Spleen (tissue), 11 donors: Measurements from ENCODE around the gene AJAP1. TPM values are rescaled to one million over a fixed set of nuclear protein-coding genes. Genes with fewer than 3 reads are reported as not detected.

Experiments used
- DNase-seq: peaks from one replicate; pipeline ENCODE4 v3.0.0-alpha.2; 2020
- H3K27ac ChIP-seq, 8 donors: fragments of 200-600 bp; sonication (generic) in 7 of 8; 1 replicate in 4 of 8; 2 replicates in 4 of 8; pipeline versions ENCODE4 v1.5.0 to v1.8.0; 2016 to 2021; ENCODE audit warnings: inconsistent platforms in 4 of 8, mild to moderate bottlenecking in 4 of 8, moderate library complexity in 1 of 8
- H3K27me3 ChIP-seq, 7 donors: fragments of 200-600 bp; sonication (generic) in 6 of 7; replicated peaks in 1 of 7; 1 replicate in 4 of 7; 2 replicates in 3 of 7; pipeline versions ENCODE4 v1.5.0 to v1.8.0; 2016 to 2021; ENCODE audit warnings: inconsistent platforms in 3 of 7, mild to moderate bottlenecking in 1 of 7
- H3K36me3 ChIP-seq, 6 donors: fragments of 200-600 bp; sonication (generic) in 5 of 6; 1 replicate in 4 of 6; 2 replicates in 2 of 6; pipeline versions ENCODE4 v1.5.0 to v1.8.0; 2016 to 2021; ENCODE audit warnings: inconsistent platforms in 2 of 6
- H3K4me1 ChIP-seq, 6 donors: fragments of 200-600 bp; sonication (generic) in 5 of 6; 1 replicate in 3 of 6; 2 replicates in 3 of 6; pipeline versions ENCODE4 v1.5.0 to v1.8.0; 2016 to 2021; ENCODE audit warnings: inconsistent platforms in 3 of 6
- H3K4me3 ChIP-seq, 8 donors: fragments of 200-600 bp; sonication (generic) in 7 of 8; 1 replicate in 4 of 8; 2 replicates in 4 of 8; pipeline versions ENCODE4 v1.5.0 to v1.8.0; 2016 to 2021; ENCODE audit warnings: inconsistent platforms in 4 of 8, mild to moderate bottlenecking in 4 of 8, moderate library complexity in 2 of 8
- H3K9me3 ChIP-seq, 8 donors: fragments of 200-600 bp; sonication (generic) in 7 of 8; 1 replicate in 4 of 8; 2 replicates in 4 of 8; pipeline versions ENCODE4 v1.5.0 to v1.8.0; 2016 to 2021; ENCODE audit warnings: inconsistent platforms in 4 of 8
- CTCF ChIP-seq, 11 experiments: fragments of 200-600 bp in 7 of 11; fragments of 450-650 bp in 4 of 11; sonication (generic) in 4 of 11; IDR thresholded peaks in 8 of 11; conservative IDR thresholded peaks in 3 of 11; 1 replicate in 7 of 11; 2 replicates in 4 of 11; pipeline versions ENCODE4 v1.4.0 to v1.8.0; 2016 to 2021; ENCODE audit warnings: antibody characterized with exemption in 11 of 11, inconsistent platforms in 4 of 11, mild to moderate bottlenecking in 1 of 11
- POLR2A ChIP-seq, 3 donors: fragments of 450-650 bp; IDR thresholded peaks; one replicate each; pipeline ENCODE4 v1.5.1; 2017; ENCODE audit warnings: antibody characterized with exemption in 3 of 3, mild to moderate bottlenecking in 1 of 3
- POLR2AphosphoS5 ChIP-seq, 3 donors: sonication (generic); formaldehyde crosslinking; IDR thresholded peaks; one replicate each; pipeline ENCODE4 v1.5.1; 2017; ENCODE audit warnings: antibody characterized with exemption in 3 of 3
- WGBS, 5 donors: extraction: QIAGEN DNeasy Blood & Tissue Kit in 3 of 5; methylation state at CpG; one replicate each; pipeline versions ENCODE4 v1.1.5 to v1.1.7; 2013 to 2018; 5-methylcytosine and 5-hydroxymethylcytosine counted together
- intact Hi-C: fragments of 100-400 bp; cut with DNase I; formaldehyde crosslinking; loops from one replicate; pipeline ENCODE4 v1.15.0; 2023; ENCODE audit warnings: low total_unique reads
- polyA plus RNA-seq, 3 donors: library from polyadenylated mRNA; stranded (reverse); fragments of 200-250 nt; gene quantifications; one replicate each; pipeline ENCODE4 v1.2.1, GENCODE V29; 2013
- total RNA-seq, 7 donors: library from RNA; depleted of rRNA in 3 of 7; stranded (reverse); fragments of >200 nt in 3 of 7; fragmentation: NEBNext Ultra II Directional in 4 of 7; extraction: Animal tissue kit (Norgen Biotek cat#: 25700) in 4 of 7; gene quantifications; one replicate each; pipeline versions ENCODE4 v1.1.0 to v1.2.1, GENCODE V29; 2016 to 2021
- donor health status: healthy with polysubstance abuse.
- donor health status: DM: no; HTN: no; CAD: no; lungs with moderate emphysema.
- donor health status: DM: no; HTN: no; CAD: no.
- donor health status: Bipolar disorder and iron deficiency.
- donor health status: healthy.
- donor health status: DM: no; HTN: no; CAD: no.
- donor health status: DM: yes; HTN: yes; CAD: no.

Gene AJAP1
- total and polyA plus RNA-seq, 10 donors = 0.04 to 13.3 (median 2.4) TPM

DNA sequence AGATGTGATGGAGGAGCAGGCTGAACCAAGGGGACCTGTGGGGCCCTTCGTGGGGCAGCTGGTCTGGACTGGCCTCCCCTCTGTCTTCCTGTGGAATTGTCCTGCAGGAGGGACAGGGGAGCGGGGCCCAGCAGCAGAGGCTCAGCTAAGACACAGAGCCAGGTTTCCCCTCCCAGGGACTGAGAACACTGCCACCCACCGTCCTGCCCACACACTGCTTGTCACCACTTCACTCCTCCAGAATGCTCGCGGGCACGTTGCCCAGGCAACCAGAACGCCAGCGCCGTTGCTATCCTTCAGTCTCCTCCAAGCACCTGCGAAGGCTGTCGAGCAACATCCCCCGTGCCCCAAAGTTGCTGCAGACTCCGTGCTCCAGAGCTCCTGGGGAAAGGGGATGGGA, 46.4 kb downstream of the AJAP1 start:
- peaks cover 0 to 11% (median 0%) of the 10 kb centered on the region in 7 donors for H3K27me3 ChIP-seq
- 61 to 82% (median 67%) methylated on average over 12 to 13 of the region's 13 CpGs for WGBS, 5 donors
- intact Hi-C loops = no loop called here
- no peak overlapping the region for H3K4me3 ChIP-seq
- peak; percentile 65 for DNase-seq
- no peak overlapping the region for H3K27ac ChIP-seq
- no peaks in the 10 kb centered on the region for H3K9me3 ChIP-seq
- H3K4me1 ChIP-seq = no peaks in the 10 kb centered on the region
- no peaks in the 10 kb centered on the region for H3K36me3 ChIP-seq
- no peak for TF ChIP-seq POLR2AphosphoS5 (IDR thresholded peaks at IDR 0.05)
- no peak for TF ChIP-seq POLR2A (IDR thresholded peaks at IDR 0.05)
- no peak for TF ChIP-seq CTCF (IDR thresholded peaks at IDR 0.05 in 8 of 11, conservative IDR thresholded peaks at IDR 0.05 in 3 of 11)

DNA sequence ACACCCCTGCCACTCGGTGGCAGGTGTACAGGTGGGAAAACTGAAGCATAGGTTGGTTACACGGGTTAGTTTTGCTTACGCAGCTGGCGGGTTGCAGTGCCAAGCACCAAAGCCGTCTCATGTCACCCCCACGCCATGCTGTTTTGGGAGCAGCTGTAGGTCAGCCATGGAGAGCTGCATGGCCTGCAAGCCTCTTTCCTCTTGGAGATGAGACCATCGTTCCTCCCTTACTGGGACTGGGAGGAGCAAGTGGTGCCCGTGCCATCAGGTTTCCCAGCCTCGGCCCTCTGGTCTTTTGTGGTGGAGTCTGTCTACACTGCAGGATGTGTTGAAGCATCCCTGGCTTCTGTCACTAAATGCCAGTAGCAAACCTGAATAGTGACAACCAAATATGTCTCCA, 46.9 kb downstream of the AJAP1 start:
- TF ChIP-seq POLR2A (IDR thresholded peaks at IDR 0.05) (no peak), POLR2AphosphoS5 (IDR thresholded peaks at IDR 0.05) (no peak), CTCF (IDR thresholded peaks at IDR 0.05 in 8 of 11, conservative IDR thresholded peaks at IDR 0.05 in 3 of 11) (no peak)
- WGBS, 5 donors = 75 to 86% (median 80%) methylated on average over 4 to 9 of the region's 9 CpGs
- no peaks in the 10 kb centered on the region for H3K9me3 ChIP-seq
- H3K4me3 ChIP-seq = no peak overlapping the region
- no peaks in the 10 kb centered on the region for H3K36me3 ChIP-seq
- no peaks in the 10 kb centered on the region for H3K4me1 ChIP-seq
- no peak overlapping the region for H3K27ac ChIP-seq
- intact Hi-C loops = no loop called here
- peaks cover 0 to 11% (median 0%) of the 10 kb centered on the region in 7 donors for H3K27me3 ChIP-seq
- no peak for DNase-seq

DNA sequence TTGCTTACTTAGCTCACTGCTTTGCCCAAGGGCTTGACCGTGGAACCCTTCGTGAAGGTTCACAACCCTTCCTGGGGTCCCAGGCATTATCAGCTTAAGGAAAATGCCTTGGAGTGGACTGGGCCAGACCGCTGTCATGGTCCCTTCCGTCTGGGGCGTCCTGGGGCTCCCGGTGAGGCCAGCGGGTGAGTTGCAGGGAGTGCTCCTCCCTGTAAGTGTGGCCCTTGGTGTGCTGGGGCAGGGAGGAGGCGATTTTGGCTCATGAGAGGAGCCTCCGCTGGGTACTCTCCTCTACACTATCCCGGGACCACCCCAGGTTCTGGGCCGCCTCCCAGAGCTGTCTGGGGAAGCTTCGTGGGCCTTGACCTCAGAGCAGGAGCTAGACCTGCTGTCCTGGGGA, 48.1 kb downstream of the AJAP1 start:
- WGBS, 5 donors = 77 to 93% (median 84%) methylated on average over 10 to 12 of the region's 12 CpGs
- no peaks in the 10 kb centered on the region for H3K9me3 ChIP-seq
- intact Hi-C loops = no loop called here
- no peaks in the 10 kb centered on the region for H3K4me1 ChIP-seq
- peaks cover 0 to 17% (median 0%) of the 10 kb centered on the region in 7 donors for H3K27me3 ChIP-seq
- H3K36me3 ChIP-seq = no peaks in the 10 kb centered on the region
- TF ChIP-seq CTCF (IDR thresholded peaks at IDR 0.05 in 8 of 11, conservative IDR thresholded peaks at IDR 0.05 in 3 of 11) (no peak), POLR2A (IDR thresholded peaks at IDR 0.05) (no peak), POLR2AphosphoS5 (IDR thresholded peaks at IDR 0.05) (no peak)
- no peak overlapping the region for H3K4me3 ChIP-seq
- no peak for DNase-seq
- no peak overlapping the region for H3K27ac ChIP-seq

DNA sequence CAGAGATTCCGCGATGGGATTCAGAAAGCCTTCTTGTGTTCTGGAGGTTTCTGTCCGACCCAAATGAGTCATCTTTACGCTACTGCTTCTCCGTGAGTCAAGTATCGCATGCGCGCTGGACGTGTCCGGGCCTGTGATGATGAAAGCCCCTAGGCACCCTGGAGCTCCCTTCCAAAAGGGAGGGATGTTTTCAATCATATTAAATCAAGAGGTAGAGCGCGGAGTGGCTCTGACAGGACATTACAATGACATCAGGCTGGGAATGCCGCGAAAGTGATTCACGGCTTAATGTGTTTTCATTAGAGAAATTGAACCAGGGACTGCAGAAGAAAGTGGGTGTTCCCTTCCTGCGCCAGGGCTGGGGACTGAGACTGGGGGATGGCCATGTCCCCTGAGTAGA, 48.5 kb downstream of the AJAP1 start:
- no peak overlapping the region for H3K4me3 ChIP-seq
- no peaks in the 10 kb centered on the region for H3K9me3 ChIP-seq
- WGBS, 5 donors = 78 to 85% (median 82%) methylated on average over 16 of the region's 16 CpGs
- no peak overlapping the region for H3K27ac ChIP-seq
- peaks cover 0 to 20% (median 0%) of the 10 kb centered on the region in 7 donors for H3K27me3 ChIP-seq
- no peaks in the 10 kb centered on the region for H3K4me1 ChIP-seq
- no peak for TF ChIP-seq POLR2AphosphoS5 (IDR thresholded peaks at IDR 0.05)
- TF ChIP-seq POLR2A (IDR thresholded peaks at IDR 0.05) = no peak
- TF ChIP-seq CTCF (IDR thresholded peaks at IDR 0.05 in 8 of 11, conservative IDR thresholded peaks at IDR 0.05 in 3 of 11) = no peak
- DNase-seq = no peak
- H3K36me3 ChIP-seq = no peaks in the 10 kb centered on the region
- intact Hi-C loops = no loop called here
